Measurements from ENCODE around the gene ITGB5.

Gene ITGB5

GRCh38 chr3:124860599-124860998, 26.6 kb downstream of the ITGB5 start:
- DNase-seq = no peak

GRCh38 chr3:124859025-124859424, 28.1 kb downstream of the ITGB5 start:
- no peak for DNase-seq

GRCh38 chr3:124858275-124858674, 28.9 kb downstream of the ITGB5 start:
- no peak for DNase-seq

GRCh38 chr3:124856677-124857076, 30.5 kb downstream of the ITGB5 start:
- no peak for DNase-seq

- DNase-seq = no peak
Measured at GRCh38 chr3:124854009-124854408, 33.2 kb downstream of the ITGB5 start.

- no peak for DNase-seq
Measured at GRCh38 chr3:124853446-124853845, 33.7 kb downstream of the ITGB5 start.

- no peak for DNase-seq
Measured at GRCh38 chr3:124851905-124852304, 35.3 kb downstream of the ITGB5 start.

GRCh38 chr3:124851136-124851535, 36.0 kb downstream of the ITGB5 start:
- no peak for DNase-seq

- DNase-seq = no peak
Measured at GRCh38 chr3:124850633-124851032, 36.5 kb downstream of the ITGB5 start.

- DNase-seq = no peak
Measured at GRCh38 chr3:124850212-124850611, 37.0 kb downstream of the ITGB5 start.

GRCh38 chr3:124848300-124848699, 38.9 kb downstream of the ITGB5 start:
- DNase-seq = no peak

GRCh38 chr3:124847863-124848262, 39.3 kb downstream of the ITGB5 start:
- DNase-seq = no peak

- no peak for DNase-seq
Measured at GRCh38 chr3:124847051-124847450, 40.1 kb downstream of the ITGB5 start.

GRCh38 chr3:124846189-124846588, 41.0 kb downstream of the ITGB5 start:
- no peak for DNase-seq

- no peak for DNase-seq
Measured at GRCh38 chr3:124845406-124845805, 41.8 kb downstream of the ITGB5 start.

- DNase-seq = no peak
Measured at GRCh38 chr3:124843506-124844177, 43.5 kb downstream of the ITGB5 start.

GRCh38 chr3:124843047-124843446, 44.1 kb downstream of the ITGB5 start:
- no peak for DNase-seq

GRCh38 chr3:124841517-124841916, 45.6 kb downstream of the ITGB5 start:
- no peak for DNase-seq

GRCh38 chr3:124840331-124840730, 46.8 kb downstream of the ITGB5 start:
- no peak for DNase-seq

GRCh38 chr3:124839896-124840295, 47.3 kb downstream of the ITGB5 start:
- DNase-seq = no peak

GRCh38 chr3:124838963-124839362, 48.2 kb downstream of the ITGB5 start:
- DNase-seq = no peak

- DNase-seq = no peak
Measured at GRCh38 chr3:124837730-124838186, 49.4 kb downstream of the ITGB5 start.

GRCh38 chr3:124837065-124837464, 50.1 kb downstream of the ITGB5 start:
- no peak for DNase-seq

GRCh38 chr3:124836448-124836847, 50.7 kb downstream of the ITGB5 start:
- DNase-seq = no peak
